NCI-H1048 (cell line): ENCODE data around the gene KEAP1.
A peak's percentile ranks its signal among the peaks of the same experiment; 100 is the strongest.
"Not testable (repeated sequence)": the region's sequence is repeated elsewhere in the genome, so short reads cannot be mapped to it uniquely, and the experiment has no call there.

Experiments
- DNase-seq: peaks from one replicate; lab custom pipeline; 2025; lab: John Stamatoyannopoulos, UW

Gene KEAP1

DNA sequence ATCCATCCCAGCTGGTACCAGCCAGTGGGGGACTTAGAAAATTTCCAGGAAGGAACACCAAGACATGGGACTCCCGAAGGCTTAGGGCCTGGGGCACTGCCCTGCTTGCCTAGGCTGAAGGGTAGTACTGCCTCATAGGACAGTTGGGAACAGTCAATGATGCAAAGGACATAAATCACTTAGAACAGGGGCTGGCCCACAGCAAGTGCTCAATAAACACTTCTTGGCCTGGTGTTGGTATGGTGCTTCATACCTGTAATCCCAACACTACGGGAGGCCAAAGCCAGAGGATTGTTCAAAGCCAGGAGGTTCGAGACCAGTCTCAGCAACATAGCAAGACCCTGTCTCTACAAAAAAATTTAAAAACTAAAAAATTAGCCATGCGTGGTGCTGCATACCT is 5.8 kb downstream of the KEAP1 start:
- DNase-seq = no peak

- DNase-seq = no peak
These were observed 11.6 kb downstream of the KEAP1 start for GRCh38 chr19:10491472-10492047.

DNA sequence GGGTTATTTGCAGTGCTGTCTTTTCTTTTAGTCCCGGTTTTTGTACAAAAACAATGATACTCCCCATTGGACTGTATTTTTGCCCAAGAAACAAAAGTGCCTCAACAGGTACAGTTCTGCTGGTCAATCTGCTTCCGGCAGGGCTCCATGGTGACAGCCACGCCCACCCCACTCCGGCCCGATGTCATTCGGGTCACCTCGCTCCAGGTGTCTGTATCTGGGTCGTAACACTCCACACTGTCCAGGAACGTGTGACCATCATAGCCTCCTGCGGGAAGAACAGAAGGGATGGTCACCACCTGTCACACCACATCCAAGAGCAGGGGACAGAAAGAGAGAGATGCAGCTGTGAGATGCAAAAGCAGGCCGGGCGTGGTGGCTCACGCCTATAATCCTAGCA is 16.6 kb downstream of the KEAP1 start:
- DNase-seq = no peak

- peak; percentile 91 for DNase-seq
These were observed 24.2 kb downstream of the KEAP1 start for GRCh38 chr19:10478903-10479384.

DNA sequence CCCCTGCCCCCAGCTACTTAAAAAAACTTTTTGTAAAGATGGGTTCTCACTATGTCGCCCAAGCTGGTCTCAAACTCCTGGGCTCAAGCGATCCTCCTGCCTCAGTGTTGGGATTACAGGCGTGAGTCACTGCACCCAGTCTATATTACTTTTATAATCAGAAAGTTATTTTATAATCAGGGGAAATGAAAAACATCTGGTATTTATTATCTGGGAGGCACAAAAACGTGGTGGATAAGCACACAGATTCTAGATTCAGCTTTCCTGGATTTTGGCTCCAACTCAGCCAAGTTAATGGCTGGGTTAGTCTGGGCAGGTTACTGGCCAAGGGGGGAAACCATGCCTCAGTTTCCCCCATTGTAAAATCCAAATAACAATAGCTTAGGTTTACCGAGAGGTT is 24.7 kb downstream of the KEAP1 start:
- DNase-seq = no peak

- DNase-seq = no peak
These were observed 28.1 kb downstream of the KEAP1 start for GRCh38 chr19:10474962-10475451.

DNA sequence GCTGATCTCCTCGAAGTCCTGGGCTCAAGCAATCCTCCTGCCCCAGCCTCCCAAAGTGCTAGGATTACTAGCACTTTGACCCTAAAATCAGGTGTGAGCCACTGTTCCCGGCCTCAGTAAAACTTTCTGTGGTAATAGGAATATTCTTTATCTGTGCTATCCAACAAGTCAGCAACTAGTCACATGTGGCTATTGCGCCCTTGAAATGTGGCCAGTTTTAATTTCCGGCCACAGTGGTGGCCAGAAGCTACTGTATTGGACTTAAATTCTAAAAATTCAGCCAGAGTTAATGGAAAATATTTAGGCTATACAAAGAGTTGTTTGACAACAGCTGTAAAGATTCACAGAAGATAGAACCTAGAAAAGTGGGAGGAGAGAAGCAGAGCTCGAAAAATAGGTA is 30.0 kb downstream of the KEAP1 start:
- no peak for DNase-seq

GRCh38 chr19:10471909-10472308 is 31.2 kb downstream of the KEAP1 start:
- no peak for DNase-seq

DNA sequence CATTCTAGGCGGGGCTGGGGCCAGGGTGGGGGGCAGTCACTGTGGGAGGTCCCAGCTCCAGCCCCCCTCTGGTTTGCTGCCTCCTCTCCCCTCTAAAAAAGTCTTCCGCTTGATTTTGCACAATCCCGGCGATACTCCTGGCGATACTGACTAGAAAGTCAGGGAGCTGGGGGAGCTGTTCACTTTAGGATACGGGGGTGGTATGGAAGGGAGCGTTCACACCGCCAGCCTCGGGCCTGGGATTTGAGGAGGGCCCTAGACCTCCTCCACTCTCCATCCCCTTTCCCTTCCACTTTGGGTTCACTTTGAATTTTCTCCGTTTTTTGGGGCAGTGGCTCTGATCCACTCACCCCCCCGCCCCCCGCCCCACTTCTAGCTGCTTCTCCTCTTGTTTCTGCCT is 35.0 kb downstream of the KEAP1 start:
- DNase-seq = no peak

DNA sequence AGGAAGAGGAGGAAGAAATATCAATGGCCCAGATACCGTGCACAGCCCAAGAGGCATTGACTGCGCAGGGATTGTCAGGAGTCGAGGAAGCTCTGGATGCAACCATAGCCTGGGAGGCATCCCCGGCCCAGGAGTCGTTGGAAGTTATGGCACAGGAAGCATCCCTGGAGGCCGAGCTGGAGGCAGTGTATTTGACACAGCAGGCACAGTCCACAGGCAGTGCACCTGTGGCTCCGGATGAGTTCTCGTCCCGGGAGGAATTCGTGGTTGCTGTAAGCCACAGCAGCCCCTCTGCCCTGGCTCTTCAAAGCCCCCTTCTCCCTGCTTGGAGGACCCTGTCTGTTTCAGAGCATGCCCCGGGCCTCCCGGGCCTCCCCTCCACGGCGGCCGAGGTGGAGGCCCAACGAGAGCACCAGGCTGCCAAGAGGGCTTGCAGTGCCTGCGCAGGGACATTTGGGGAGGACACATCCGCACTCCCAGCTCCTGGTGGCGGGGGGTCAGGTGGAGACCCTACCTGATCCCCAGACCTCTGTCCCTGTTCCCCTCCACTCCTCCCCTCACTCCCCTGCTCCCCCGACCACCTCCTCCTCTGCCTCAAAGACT is 36.0 kb downstream of the KEAP1 start:
- DNase-seq = no peak

GRCh38 chr19:10464456-10464855 is 38.7 kb downstream of the KEAP1 start:
- no peak for DNase-seq

DNA sequence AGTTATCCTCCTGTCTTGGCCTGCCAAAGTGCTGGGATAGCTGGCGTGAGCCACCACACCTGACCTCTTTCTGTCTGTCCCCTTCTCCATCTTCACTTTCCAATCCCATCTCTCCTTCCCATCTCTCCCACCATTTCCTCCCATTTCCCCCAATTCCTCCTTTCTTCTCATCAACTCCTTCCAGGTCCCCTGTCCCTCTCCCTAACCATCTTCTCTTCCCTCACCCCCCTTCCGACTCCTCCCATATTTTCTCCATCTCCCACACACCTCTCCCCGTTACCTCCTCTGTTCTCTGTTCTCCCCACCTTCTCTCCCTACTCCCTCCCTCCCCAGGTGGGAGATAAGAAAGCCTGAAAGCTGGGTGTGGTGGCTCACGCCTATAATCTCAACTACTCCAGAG is 40.6 kb downstream of the KEAP1 start:
- DNase-seq = no peak

GRCh38 chr19:10462042-10462441 is 41.1 kb downstream of the KEAP1 start:
- DNase-seq = not testable (repeated sequence)

DNA sequence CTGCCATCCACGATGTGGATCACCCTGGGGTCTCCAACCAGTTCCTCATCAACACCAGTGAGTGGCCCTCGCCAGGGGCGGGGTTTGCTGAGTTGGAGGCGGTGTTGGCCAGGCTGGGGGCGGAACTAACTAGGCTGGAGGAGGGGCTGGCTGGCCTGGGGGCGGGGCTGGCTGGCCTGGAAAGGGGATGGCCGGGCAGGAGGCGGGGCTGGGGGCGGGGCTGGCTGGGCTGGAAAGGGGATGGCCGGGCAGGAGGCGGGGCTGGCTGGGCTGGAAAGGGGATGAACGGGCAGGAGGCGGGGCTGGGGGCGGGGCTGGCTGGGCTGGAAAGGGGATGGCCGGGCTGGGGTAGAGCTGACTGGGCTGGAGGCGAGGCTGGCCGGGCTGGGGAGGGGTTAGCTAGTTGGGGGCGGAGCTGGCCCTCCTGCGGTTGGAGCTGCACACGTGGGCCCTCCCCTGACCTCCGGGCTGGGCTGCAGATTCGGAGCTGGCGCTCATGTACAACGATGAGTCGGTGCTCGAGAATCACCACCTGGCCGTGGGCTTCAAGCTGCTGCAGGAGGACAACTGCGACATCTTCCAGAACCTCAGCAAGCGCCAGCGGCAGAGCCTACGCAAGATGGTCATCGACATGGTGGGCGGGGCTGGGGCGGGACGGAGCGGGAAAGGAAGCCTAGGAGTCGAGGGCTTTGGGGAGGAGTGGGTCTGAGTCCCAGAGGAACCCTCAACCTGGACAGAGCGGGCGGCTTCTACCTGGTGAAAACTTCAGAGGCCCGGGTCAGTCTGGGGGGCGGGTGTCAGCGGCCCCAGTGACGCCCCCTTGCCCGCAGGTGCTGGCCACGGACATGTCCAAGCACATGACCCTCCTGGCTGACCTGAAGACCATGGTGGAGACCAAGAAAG is 41.9 kb downstream of the KEAP1 start:
- peak; percentile 82 for DNase-seq

DNA sequence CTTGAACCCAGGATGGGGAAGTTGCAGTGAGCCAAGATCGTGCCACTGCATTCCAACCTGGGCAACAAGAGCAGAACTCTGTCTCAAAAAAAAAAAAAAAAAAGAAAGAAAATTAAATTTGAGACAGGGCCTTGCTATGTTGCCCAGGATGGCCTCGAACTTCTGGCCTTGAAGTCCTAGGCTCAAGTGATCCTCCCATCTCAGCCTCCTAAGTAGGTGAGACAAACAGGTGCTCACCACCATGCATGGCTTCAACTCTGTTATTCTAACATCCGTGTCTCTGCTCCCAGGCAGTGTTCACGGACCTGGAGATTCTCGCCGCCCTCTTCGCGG is 42.5 kb downstream of the KEAP1 start:
- DNase-seq = no peak

GRCh38 chr19:10458733-10459132 is 44.4 kb downstream of the KEAP1 start:
- not testable (repeated sequence) for DNase-seq

DNA sequence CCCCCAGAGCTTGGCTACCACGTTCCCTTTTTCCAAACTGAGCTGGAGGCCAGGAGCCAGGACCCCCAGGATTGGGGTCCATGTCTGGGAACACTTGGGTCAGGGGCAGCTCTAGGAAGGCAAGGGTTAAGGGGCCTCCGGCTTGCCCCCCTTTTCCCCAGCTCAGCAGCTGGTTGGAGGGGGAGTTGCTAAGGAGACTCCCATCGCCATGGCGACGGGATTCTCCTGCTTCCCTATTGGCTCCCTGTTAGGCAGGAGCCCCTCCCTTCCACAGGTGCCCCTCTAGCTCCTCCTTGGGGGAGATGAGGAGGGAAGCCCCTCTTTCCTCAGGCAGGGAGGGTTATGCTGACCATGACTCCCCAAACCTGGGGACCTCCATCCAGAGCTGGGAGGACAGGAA is 48.9 kb downstream of the KEAP1 start:
- DNase-seq = no peak

DNA sequence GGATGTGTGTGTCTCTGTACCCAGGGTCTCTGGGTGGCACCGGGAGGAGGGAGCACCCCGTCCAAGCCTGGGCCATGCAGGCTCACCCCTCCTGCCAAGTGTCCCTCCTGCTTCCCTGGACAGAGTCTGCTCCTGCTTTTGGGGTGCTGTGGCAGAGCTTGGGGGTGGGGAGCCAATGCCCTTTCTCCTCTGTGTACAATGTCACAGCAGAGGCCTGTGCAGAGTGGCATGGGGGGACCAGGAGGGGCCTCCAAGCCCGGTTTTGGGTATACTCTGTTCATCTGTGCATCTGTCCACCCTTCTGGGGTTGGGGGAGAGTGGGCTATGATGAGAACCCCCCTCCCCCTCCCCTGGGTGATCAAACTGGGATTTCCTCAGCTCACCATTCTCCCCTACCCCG is 49.3 kb downstream of the KEAP1 start:
- DNase-seq = no peak

- DNase-seq = no peak
These were observed 50.2 kb downstream of the KEAP1 start for GRCh38 chr19:10452726-10453618.

GRCh38 chr19:10450853-10451609 is 52.1 kb downstream of the KEAP1 start:
- peak; percentile 78 for DNase-seq

- no peak for DNase-seq
These were observed 52.8 kb downstream of the KEAP1 start for GRCh38 chr19:10450191-10450852.
